ENCODE measurements around the gene LRRC8D.

DNA sequence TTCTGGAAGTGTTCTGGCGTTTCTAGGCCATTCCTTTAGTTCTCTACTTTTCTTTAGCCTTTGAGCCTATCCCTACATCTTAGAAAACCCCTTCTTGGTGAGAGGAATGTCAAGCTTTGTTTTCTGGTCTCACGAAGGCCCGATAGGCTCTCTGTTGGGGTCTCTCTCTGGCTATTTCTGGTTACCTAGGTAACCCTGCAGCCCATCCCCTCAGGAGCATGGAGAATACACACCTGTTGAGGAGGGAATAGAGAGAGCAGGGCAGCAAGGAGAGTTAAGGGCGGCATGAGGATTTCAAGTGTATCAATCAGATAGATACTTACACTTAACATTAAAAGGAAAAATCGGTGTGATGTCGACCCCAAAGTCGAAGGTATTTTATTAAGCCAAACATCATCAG lies 45.7 kb downstream of the LRRC8D start:
- TF ChIP-seq POLR2A (IDR thresholded peaks at IDR 0.05) (no peak), POLR2AphosphoS5 (IDR thresholded peaks at IDR 0.05) (no peak)
- TF ChIP-seq, protein P1, sequence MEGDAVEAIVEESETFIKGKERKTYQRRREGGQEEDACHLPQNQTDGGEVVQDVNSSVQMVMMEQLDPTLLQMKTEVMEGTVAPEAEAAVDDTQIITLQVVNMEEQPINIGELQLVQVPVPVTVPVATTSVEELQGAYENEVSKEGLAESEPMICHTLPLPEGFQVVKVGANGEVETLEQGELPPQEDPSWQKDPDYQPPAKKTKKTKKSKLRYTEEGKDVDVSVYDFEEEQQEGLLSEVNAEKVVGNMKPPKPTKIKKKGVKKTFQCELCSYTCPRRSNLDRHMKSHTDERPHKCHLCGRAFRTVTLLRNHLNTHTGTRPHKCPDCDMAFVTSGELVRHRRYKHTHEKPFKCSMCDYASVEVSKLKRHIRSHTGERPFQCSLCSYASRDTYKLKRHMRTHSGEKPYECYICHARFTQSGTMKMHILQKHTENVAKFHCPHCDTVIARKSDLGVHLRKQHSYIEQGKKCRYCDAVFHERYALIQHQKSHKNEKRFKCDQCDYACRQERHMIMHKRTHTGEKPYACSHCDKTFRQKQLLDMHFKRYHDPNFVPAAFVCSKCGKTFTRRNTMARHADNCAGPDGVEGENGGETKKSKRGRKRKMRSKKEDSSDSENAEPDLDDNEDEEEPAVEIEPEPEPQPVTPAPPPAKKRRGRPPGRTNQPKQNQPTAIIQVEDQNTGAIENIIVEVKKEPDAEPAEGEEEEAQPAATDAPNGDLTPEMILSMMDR (IDR thresholded peaks at IDR 0.05), result no peak
